HG03025 (cell line): ENCODE results near the gene HDAC4.

Experiments used
- ATAC-seq: cut with Tn5 transposase; IDR thresholded peaks from one replicate; pipeline ENCODE4 v1.9.1; 2021; ENCODE audit warnings: mild to moderate bottlenecking, moderate library complexity; ENCODE audit not compliant: unreplicated experiment, low FRiP score

The HDAC4 gene

DNA sequence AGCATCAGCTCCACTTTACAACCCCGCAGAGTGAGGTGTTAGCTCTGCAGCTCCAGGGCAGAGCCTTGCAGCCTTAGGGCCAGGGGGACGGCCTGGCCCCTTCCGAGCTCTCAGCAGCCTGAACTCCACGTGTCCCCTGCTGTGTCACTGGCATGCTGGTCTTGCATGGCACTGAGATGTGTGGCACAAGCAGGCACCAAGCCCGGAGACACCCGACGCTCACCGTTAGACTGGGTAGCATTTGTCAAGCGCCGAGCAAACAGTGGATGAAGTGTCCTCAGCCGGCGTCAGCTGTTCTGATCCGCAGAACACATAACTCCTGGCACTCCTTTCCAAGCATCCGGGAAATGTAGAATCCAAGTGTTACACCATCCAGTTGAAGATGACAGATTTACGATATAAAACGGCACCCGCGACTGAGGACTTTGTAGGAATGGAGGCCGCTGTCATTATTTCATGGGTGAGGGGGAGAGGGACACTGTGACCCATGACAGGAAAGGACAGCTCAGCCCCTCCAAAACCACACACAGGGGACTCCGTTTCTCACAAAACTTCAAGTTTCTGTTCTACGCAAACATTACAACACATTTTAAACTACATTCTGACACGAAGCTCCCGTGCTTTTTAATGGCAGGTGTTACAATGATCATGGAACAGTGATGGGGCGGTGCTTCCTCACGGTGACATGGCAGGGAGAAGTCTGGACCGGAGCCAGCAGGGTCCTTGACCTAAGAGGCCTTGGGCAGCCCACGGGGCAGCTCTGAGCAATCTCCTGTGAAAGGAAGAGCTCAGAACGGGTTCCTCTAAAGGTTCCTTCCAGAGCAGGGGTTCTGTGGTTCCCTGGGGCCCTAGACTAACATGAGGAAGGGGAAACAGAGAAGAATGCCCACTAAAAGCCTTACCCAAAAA, 89.4 kb downstream of the HDAC4 start:
- no peak for ATAC-seq

DNA sequence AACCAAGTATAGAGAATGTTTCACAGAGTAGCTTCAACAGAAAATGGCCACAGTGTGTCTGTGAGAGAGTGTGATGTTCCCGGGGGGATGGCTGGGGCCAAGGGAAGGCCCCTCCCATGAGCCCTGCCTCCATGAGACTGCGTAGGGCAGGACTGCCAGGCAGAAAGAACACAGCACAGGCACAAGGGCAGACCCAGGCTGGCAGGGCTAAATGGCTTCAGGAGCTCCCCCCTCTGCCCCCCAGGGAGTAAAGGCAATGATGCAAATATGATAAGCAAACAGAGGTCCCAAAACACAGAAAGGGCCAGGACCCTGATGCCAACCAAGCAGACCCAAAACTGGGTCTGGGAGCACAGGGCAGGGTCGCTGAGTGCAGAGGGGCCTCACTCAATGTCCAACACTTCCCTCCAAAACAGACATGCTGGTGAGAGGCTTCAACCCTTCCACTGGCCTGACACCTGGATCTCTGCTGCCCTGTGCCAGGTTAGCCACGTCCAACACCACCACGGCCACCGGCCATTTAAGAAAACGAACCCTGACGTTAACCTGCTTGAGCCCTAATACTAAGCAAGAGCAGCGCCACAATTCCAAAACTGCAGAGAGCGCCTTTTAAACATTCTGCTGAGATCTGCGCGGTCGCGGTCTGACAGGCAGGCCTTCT, 90.3 kb downstream of the HDAC4 start:
- no peak for ATAC-seq

DNA sequence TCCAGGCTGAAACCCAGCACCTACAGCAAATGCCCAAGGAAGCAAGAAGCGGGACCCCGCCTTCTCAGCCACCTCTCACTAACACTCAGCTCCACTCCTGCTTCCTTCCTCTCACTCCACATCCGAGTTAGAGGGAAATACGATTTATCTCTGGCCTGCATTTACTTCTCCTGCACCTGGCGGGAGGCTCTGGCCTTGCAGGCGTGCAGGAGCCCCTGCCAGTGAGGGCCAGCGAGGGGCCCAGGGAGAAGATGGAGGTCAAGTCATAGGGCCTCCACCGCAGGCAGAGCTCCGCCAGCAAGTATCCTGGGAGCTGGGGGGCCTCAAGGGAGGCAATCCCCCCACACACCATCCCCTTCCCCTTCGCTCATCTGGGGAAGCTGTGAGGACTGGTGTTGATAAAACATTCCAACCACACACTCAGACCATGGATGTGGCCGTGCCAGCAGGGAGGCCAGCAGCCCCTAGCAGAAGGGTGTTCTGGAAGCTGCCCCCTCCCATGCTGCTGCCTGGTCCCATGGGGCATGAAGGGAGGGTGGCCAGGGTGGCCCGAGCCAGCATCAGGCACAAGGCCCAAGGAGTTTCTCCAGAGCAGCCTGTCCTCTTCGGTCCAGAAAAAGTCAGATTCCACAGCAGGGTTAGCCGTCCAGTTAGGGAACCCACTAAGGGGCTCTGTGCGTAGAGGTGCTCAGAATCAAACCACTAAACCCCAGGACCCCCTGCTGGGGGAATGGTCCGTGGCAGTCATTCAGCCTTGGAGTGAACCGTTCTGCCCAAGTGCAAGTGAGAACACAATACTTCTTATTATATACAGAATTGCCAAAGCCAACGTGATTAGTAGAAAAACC, 91.2 kb downstream of the HDAC4 start:
- no peak for ATAC-seq

DNA sequence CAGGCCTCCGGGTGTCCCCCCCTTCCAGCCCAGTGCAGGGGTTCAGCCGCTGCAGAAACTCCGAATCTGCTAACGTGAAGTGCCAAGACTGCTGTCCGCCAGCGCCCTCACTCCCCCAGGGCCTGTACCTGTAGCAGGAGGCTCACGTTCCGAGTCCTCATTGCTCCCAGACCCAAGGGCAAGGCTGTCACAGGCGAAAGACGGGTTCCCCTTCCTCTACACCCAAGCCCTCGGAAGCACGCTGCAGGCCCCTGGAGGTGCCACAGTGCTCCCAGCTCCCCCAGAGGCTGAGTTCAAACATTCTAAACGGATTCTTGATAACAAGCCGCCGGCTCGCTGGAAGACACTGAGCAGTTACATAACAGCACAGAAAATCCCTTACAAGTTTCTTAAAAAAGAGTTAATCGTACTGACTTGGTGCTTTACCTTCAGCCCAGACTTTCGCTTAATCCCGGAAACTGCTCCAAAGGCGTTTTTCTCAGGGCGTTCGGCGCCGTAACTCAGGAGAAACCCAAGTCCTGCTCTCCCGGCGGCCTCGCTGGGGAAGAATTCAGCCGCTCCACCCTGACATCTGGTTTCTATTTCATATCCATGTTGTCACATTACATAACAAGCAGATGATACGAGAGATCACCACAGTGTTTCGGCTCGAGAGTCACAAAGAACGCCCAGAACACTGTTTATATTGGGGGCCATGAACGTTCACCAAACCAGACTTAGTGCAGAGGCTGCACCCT, 92.0 kb downstream of the HDAC4 start:
- ATAC-seq, result no peak

DNA sequence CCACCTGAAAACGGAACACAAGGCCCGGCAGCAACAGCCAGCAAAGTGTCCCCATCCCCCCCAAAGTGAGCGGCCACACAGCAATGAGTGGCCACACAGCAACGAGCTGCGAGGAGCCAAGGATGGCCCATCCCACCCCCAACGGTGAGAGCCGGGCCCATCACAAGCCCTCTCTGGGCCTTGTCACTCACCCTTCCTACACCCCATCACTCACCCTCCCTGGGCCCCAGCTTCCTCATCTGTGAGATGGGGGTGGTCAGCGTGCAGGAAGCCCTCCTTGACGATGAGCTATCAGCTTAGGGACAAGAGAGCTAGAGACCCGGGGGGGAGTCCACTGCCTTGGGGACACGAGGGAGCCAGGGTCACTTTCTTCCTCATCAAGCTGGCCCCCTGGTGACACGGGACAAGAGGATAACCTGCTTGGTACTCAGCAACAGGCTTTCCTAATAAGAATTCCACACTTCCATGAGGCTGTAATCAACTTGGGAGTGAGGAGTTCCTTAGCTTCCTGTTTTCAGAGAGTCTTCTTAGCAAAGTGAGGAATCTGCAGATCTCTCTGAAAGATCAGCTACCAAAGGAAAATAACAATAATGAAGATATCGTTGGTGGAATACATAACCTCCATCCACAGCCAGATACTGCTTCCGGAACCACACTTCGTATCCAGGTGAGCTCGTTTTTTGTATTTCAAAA, 92.8 kb downstream of the HDAC4 start:
- ATAC-seq, result no peak

DNA sequence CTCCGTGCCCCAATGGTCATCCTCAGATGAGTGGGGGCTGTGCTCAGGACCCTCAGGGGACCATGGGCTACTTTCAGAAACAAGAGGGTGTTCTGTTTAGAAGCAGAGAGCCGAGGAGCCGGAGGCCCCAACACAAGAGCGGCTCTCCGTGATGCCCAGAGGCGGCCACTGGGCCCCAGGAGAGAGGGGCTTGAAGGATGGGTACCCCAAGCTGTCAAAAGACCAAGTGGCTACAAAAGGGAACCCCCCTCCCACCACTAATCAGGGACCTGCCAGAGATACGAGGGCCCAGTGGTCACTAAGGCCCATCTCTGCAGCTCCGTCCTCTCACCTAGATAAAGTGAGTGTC, 93.6 kb downstream of the HDAC4 start:
- no peak for ATAC-seq

DNA sequence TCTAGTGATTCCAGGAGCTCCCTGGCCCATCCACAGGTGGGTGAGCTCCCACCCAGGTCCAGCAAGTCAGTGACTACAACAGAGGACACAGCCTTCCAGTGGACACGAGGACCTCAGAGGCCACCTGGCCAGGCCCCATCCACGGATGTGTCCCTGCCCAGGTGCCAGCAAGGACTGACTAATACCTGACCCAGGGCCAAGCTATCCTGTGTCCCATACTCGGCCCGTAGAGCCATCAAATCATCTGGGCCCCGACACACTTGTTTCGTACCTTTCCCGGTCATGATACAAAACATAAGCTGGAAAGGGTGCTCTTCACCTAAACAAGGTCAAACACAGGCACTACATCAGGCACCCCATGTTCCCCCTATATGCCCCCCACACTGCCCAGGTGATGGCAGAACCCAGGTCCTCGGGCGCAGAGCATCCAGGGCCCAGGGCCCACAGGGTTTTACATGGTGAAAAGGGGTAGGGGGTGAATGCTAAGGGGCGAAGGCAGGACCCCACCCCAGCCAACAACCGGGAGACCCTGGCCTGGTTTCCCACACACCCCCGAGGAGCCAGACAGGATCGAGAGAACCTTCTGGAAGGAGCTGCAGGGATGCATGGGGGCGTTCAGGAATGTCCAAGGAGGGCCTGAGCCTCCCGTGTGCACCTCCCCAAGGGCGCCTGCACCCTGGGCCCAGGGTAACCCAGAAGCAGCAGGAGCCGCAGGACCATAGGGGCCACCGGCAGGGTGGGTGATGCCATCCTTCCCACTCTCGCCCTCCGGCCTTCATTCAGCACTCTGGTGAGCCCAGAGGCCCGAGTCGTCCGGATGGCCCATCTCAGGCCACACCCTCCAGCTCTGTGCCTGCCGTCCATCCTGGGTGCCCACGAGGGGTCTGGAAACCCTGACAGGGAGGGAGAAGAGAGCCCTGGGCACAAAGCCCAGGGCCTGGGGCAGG, 94.3 kb downstream of the HDAC4 start:
- ATAC-seq, result no peak

DNA sequence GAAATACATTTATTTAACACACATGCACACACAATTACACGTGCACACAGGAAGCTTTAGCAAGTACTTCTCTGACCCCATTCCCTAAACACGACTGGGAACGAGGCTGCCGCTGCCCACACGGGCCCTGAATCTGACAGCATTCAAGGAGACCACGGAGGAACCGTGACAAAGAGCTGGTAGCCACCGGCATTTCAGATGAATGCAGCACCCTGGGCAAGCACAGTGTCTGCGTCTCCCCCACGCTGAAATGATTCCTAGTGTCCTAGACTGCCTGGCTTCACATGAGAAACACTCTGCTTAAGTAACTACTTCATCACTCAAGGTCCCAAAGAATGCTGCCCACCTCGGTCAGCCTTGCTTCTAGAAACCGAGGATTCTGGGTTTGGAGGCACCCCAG, 95.0 kb downstream of the HDAC4 start:
- no peak for ATAC-seq

DNA sequence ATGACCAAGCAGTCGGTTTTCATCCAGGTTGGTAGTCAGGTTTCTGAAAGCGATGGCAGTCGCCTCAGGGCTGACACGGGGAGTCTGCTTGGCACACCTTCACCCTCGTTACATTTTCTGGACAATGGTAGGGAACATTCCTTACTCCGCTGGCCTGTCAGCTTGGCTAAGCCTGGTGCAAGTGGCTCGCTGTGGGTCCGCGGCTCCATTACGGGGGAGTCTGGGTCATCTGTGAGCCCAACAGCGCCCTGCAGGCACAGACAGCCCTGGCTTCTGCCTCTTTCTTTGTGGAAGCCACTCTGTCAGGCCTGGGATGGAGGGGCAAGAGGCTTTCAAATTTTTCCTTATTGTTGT, 95.6 kb downstream of the HDAC4 start:
- no peak for ATAC-seq

DNA sequence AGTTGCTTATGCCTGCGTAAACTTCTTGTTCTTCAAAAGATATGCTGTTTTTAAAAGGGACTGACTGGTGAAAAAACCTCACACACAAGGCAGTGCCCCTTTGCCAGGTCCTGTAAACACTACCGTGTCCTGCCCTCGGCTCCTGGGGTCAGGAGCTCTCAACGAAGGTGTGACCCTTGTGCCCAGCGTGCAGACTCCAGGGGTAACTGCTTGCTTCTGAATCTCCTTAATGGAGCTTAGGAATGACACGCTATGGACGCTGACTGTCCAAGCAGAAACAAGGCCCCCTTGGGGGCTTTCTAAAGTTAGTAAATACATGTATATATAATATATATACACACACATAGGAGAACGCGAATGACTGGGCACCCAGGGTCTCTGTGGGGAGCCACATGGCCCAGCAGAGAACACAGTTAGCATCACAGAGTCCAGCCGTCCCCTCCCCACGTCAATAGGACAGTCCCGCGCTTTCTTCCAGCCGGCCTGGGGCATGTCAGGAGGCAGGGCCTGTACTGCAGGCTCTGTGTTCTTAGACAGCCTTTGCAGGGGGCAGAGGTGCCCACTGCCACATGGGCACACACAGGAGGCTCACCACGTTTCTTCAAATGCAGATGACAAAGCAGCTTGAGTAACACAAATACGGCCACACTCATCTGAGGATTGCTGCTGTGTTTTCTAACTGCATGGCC, 96.1 kb downstream of the HDAC4 start:
- ATAC-seq, result no peak

DNA sequence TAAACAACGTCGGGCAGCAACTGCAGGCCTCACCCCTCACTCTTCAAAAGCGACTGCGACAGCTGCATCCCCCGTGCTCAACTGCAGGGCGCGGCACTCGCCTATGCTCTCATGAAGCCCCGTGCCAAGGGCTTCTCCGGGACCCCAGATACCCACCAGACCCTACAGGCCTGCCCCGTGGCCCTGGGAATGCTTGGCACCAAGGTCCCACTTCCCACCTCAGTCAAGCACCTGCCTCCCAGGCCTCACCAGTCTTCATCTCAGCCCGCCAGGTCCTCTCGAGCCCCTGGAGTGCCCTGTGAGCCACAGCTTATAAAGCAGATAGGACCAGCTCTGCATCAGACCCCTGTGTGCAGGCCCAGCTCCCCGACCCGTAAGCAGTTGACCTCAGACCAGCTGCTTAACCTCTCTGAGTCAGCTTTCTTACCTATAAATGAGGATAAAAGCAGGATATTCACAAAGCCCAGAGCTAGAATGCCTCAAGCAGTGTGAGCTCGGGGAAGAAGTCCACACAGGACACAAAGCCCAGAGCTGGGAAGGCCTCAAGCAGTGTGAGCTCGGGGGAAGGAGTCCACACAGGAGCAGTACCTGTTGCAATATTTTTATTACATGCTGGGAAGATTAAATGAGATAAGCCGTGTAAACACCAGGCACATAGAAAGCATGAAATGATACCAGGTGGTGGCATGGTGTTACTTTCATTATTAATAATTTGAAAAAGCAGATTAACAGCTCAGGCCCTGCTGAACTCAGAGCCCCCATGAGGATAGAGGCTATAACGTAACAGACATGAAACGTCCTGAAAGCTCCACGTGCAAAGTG, 96.9 kb downstream of the HDAC4 start:
- no peak for ATAC-seq

DNA sequence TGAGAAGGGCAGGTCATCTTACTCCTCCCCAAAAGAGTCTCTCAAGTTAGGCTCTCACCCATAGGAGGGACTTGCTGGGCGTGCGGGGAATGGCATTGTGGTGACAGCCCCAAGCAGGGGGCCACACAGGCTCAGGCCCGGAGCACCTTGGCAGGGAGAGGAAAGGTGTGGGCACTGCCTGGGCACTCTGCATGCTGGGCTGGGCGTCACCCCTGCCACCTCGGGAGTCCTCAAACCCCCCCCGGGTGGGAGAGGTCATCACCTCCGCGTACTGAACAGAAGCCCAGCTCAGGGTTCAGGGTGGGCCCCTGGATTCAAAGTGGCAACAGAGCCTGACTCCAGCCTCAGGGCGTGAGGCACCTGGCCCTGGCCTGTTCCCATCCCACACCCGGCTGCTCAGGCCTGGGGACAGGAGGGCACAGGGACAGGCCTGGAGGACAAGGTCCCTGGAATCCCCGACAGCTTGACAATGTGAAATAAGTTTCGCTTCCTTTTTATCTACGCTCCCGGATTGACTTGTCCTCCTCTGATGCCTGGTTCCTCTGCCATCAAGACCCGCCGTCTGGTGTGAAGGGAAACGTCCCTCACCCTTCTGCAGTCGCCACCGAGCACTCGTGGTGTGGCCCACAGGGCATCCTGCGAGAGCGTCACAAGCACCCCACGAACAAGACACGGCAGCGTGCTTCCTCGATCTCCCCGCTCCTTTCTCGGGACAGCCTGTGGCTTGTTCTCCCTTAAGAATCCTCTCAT, 97.8 kb downstream of the HDAC4 start:
- no peak for ATAC-seq

DNA sequence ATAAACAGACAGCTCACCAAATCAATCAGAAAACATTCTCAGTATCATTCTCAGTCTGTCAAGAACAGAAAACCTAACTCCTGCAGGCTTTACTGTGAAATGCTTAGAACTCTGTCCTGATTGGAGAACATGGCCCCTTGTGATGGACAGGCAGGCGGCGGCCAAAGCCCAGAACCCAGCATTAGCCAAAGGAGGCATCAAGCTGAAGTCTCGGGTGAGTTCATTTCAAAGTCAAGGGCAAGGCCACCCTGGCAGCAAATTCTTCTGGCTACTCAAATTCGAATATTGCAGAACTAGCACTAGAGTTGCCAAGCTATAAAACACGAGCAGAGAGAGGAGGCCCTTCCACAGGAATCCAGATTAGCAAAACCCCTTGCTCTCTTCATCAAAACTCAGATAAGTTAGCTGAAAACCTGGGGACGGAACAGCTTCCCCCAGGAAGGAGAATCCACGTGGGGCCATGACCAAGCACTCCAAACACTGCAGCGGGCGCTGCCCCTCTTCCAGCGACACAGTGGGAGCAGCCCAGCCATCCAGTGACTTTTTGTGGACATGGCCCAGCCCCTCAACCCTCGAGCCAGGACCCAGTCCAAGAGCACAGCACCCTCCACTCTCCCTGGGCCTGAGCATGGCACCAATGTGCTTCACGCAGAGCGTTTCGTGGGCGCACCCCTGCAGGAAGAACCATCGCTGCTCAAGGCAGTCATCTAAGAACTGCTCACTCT, 98.6 kb downstream of the HDAC4 start:
- no peak for ATAC-seq

DNA sequence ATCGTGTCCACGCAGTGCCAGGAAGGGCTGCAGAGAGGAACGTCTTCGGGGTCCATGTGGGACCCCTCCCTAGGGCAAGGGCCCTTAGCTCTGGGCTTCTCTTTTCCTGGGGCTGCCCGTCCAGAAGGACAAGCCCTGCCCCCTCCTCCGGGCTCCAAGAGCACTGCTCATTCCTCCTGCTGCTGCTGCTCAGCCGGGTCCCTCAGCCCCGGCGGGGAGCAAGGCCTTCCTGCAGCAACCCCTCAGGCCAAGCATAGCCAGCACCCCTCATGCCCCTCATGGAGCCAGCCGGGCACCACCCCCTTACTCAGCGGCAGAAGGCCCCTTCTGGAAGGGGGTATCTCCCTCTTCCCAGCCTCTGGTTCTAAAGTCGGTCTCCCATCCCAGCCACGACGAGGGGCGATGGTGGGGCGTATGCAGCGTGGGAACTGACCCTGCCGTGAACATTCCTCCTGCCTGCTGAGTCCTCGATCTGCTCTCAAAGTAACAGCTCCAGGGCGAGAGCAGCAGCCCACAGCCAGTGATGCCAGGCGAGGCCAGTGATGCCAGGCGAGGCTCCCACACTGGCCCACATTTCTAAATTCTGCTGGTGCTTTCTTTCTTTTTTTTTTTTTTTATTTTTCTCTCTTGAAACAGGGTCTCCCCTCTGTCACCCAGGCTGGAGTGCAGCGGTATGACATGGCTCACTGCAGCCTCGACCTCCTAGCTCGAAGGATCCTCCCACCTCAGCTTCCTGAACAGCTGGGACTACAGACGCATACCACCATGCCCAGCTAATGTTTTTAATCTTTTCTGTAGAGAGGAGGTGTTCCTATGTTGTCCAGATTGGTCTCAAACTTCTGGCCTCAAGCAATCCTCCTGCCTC, 99.7 kb downstream of the HDAC4 start:
- ATAC-seq, result no peak

DNA sequence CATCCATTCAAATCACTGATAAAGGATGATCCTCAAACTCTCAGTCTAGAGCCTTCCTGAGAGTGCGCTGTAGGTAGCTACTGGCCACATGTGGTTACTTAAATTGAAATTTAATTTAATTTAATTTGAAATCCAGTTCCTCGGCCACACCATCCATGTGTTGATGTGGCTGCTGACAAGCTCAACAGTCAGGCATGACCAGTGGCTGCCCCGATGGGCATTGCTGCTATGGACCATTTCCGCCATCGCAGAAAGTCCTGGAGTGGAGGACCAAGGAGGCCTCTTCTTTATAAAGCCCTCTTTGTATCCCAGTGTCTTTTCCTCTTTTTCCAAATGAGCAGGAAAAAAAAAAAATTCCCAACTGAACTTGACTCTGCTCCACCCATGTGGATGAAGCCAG, 100.6 kb downstream of the HDAC4 start:
- no peak for ATAC-seq
